MCF 10A (cell line): ENCODE results near the gene SHISA5. TPM values are rescaled to one million over a fixed set of nuclear protein-coding genes. Genes with fewer than 3 reads are reported as not detected.

Experiments used
- BruUV-seq: library from RNA; stranded (reverse); fragments of 400-500 nt; replicated peaks from 2 replicates; lab custom pipeline; 2021; lab: Mats Ljungman, UMichigan
- CTCF ChIA-PET: fragments of 300-600 bp; sonication (Branson Sonifier 250); formaldehyde crosslinking; extraction: SDS; loops from one replicate; lab custom pipeline; 2021; ENCODE audit warnings: antibody characterized with exemption, inconsistent platforms; lab: Yijun Ruan, JAX
- POLR2A ChIA-PET: fragments of 300-600, 350-650 bp; sonication (Branson Sonifier 250); formaldehyde crosslinking; extraction: SDS; loops from one replicate; lab custom pipeline; 2020; ENCODE audit warnings: antibody characterized with exemption, inconsistent platforms; lab: Yijun Ruan, JAX
- DNase-seq: peaks from one replicate; pipeline ENCODE4 v3.0.0-alpha.2; 2018; ENCODE audit not compliant: unreplicated experiment
- H3K27ac Mint-ChIP-seq: one replicate; pipeline ENCODE4 v1.8.0; 2022; ENCODE audit warnings: mild to moderate bottlenecking, low read depth, mixed read lengths; ENCODE audit not compliant: unreplicated experiment
- H3K27me3 Mint-ChIP-seq: one replicate; pipeline ENCODE4 v1.8.0; 2022; ENCODE audit warnings: mixed read lengths; ENCODE audit not compliant: insufficient read depth, unreplicated experiment
- H3K36me3 Mint-ChIP-seq: one replicate; pipeline ENCODE4 v1.8.0; 2022; ENCODE audit warnings: mild to moderate bottlenecking, moderate library complexity, mixed read lengths; ENCODE audit not compliant: insufficient read depth, unreplicated experiment
- H3K4me1 Mint-ChIP-seq: one replicate; pipeline ENCODE4 v1.8.0; 2022; ENCODE audit warnings: mixed read lengths; ENCODE audit not compliant: insufficient read depth, unreplicated experiment
- H3K4me3 Mint-ChIP-seq: one replicate; pipeline ENCODE4 v1.8.0; 2022; ENCODE audit warnings: mild to moderate bottlenecking, moderate library complexity, mixed read lengths; ENCODE audit not compliant: unreplicated experiment
- H3K9me3 Mint-ChIP-seq: one replicate; pipeline ENCODE4 v1.8.0; 2022; ENCODE audit warnings: mixed read lengths; ENCODE audit not compliant: unreplicated experiment
- intact Hi-C: fragments of 100-400 bp; cut with micrococcal nuclease; formaldehyde crosslinking; loops from 2 replicates; pipeline ENCODE4 v1.14.1; 2022
- microRNA-seq: library from miRNA; unstranded; fragments of <30 nt; microRNA quantifications from one replicate; pipeline ENCODE4 v1.2.0, GENCODE V29; 2022
- total RNA-seq: library from RNA; stranded (reverse); gene quantifications from 2 replicates; pipeline ENCODE4 v1.2.3, GENCODE V29; 2022
- TF ChIP-seq, protein P1 (sequence below): fragments of 200-600 bp; IDR thresholded peaks from one replicate; pipeline ENCODE4 v1.8.0; 2022; ENCODE audit warnings: antibody characterized with exemption, mild to moderate bottlenecking; ENCODE audit not compliant: unreplicated experiment

Gene SHISA5
- total RNA-seq, 1 experiment from 2014 or later, result 131 TPM

DNA sequence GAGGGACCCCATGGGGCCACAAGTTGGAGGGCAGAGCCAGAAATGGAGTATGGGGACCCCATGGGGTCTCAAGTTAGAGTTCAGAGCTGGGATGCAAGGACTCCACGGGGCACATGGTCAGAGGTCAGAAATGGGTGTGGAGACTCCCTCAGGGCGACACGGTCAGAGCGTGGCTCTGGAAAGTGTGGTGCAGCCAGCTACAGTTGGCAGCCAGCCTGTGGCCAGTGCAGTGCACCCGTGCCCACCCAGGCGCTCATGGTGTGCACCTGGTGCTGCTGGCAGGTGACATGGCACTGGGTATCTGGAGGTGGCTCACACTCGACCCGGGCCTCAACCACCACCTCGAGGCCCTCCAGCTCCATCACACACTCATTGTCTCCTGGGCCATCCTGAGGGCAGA lies 85.3 kb downstream of the SHISA5 start:
- CTCF ChIA-PET, result interaction anchor here (1.1 to 22.6 kb wide), 4 partner anchors 17 to 131 kb away, joined by 3 to 647 read pairs (median 4); partner anchors contain the start of genes CCDC51 and TMA7
- intact Hi-C loops, result no loop called here
- POLR2A ChIA-PET, result interaction anchor here (20.2 to 22.1 kb wide), 2 partner anchors 10 kb away, joined by 749 read pairs; partner anchors contain the start of gene PLXNB1
- no TSS peak for BruUV-seq
- Mint-ChIP-seq H3K27me3 (no peaks in the 10 kb centered on the region), H3K27ac (no peak overlapping the region), H3K4me3 (no peak overlapping the region), H3K9me3 (no peaks in the 10 kb centered on the region), H3K4me1 (peaks cover 13% of the 10 kb centered on the region), H3K36me3 (peaks cover 84% of the 10 kb centered on the region)
- DNase-seq, result no peak
- TF ChIP-seq, protein P1, sequence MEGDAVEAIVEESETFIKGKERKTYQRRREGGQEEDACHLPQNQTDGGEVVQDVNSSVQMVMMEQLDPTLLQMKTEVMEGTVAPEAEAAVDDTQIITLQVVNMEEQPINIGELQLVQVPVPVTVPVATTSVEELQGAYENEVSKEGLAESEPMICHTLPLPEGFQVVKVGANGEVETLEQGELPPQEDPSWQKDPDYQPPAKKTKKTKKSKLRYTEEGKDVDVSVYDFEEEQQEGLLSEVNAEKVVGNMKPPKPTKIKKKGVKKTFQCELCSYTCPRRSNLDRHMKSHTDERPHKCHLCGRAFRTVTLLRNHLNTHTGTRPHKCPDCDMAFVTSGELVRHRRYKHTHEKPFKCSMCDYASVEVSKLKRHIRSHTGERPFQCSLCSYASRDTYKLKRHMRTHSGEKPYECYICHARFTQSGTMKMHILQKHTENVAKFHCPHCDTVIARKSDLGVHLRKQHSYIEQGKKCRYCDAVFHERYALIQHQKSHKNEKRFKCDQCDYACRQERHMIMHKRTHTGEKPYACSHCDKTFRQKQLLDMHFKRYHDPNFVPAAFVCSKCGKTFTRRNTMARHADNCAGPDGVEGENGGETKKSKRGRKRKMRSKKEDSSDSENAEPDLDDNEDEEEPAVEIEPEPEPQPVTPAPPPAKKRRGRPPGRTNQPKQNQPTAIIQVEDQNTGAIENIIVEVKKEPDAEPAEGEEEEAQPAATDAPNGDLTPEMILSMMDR, result no peak

DNA sequence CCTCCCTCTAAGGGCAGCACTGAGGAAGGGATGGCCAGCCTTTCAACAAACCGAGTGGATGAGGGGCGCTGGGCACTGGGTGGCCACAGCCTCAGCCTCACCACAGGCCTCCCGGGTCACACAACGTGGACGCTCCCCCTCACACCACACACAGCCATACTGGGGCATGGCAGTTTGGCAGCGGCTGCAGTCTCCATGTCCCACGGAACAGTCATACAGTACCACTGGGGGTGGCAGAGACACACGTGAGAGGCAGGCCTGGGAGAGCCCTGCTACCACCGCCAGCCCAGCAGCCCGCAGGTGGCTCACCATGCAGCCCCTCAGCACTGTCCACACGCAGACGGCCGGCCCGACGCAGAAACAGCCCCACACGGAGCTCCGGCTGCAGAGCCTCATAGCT lies 85.8 kb downstream of the SHISA5 start:
- Mint-ChIP-seq H3K4me3 (no peak overlapping the region), H3K27me3 (no peaks in the 10 kb centered on the region), H3K36me3 (peaks cover 88% of the 10 kb centered on the region), H3K4me1 (peaks cover 13% of the 10 kb centered on the region), H3K27ac (no peak overlapping the region), H3K9me3 (no peaks in the 10 kb centered on the region)
- no peak for DNase-seq
- no TSS peak for BruUV-seq
- TF ChIP-seq, protein P1, result no peak
- intact Hi-C loops, result no loop called here
- ChIA-PET CTCF (interaction anchor here (1.1 to 22.6 kb wide), 4 partner anchors 16 to 131 kb away, joined by 3 to 647 read pairs (median 4); partner anchors contain the start of genes CCDC51 and TMA7), POLR2A (interaction anchor here (20.2 to 22.1 kb wide), 2 partner anchors 10 kb away, joined by 749 read pairs; partner anchors contain the start of gene PLXNB1)

Small RNA genes within 50 kb of the gene (microRNA-seq; reads per million reads assigned to microRNA genes)
- gene MIR6823, result not detected

Other genes starting within 250 kb of the SHISA5 start
- 31.0 and 33.0 TPM in 2 replicates for gene NME6, start 202.8 kb downstream of the SHISA5 start, total RNA-seq
- gene SPINK8, start 170.5 kb downstream of the SHISA5 start, total RNA-seq, result not detected in 2 replicates
- not detected in 2 replicates for gene FBXW12, start 132.0 kb downstream of the SHISA5 start, total RNA-seq
- gene PLXNB1, start 74.1 kb downstream of the SHISA5 start, total RNA-seq, result 90.0 and 101 TPM in 2 replicates
- 31.9 and 32.5 TPM in 2 replicates for gene CCDC51, start 64.1 kb downstream of the SHISA5 start, total RNA-seq
- gene TMA7, start 63.9 kb downstream of the SHISA5 start, total RNA-seq, result 356 and 372 TPM in 2 replicates
- 8.6 and 9.1 TPM in 2 replicates for gene ATRIP, start 57.4 kb downstream of the SHISA5 start, total RNA-seq
- 3.4 and 4.6 TPM in 2 replicates for gene PFKFB4, start 52.6 kb upstream of the SHISA5 start, total RNA-seq
- 1.5 and 3.8 TPM in 2 replicates for gene UCN2, start 59.6 kb upstream of the SHISA5 start, total RNA-seq
- 44.2 and 60.5 TPM in 2 replicates for gene COL7A1, start 91.2 kb upstream of the SHISA5 start, total RNA-seq
- gene UQCRC1, start 105.5 kb upstream of the SHISA5 start, total RNA-seq, result 383 and 413 TPM in 2 replicates
- gene TMEM89, start 117.6 kb upstream of the SHISA5 start, total RNA-seq, result not detected in 2 replicates
- gene SLC26A6, start 131.3 kb upstream of the SHISA5 start, total RNA-seq, result 47.4 and 63.3 TPM in 2 replicates
- 17.6 and 21.5 TPM in 2 replicates for gene CELSR3, start 158.7 kb upstream of the SHISA5 start, total RNA-seq
- 23.8 and 26.9 TPM in 2 replicates for gene NCKIPSD, start 181.7 kb upstream of the SHISA5 start, total RNA-seq
- gene IP6K2, start 213.0 kb upstream of the SHISA5 start, total RNA-seq, result 99.3 and 117 TPM in 2 replicates